GM18502 (cell line): Measurements from ENCODE around the gene TRPC3.
"Not testable (repeated sequence)": the region's sequence is repeated elsewhere in the genome, so short reads cannot be mapped to it uniquely, and the experiment has no call there.

Source experiments
- ATAC-seq: cut with Tn5 transposase; IDR thresholded peaks from one replicate; pipeline ENCODE4 v1.9.1; 2021; ENCODE audit warnings: mild to moderate bottlenecking; ENCODE audit not compliant: unreplicated experiment, poor library complexity

The TRPC3 gene

GRCh38 chr4:121950680-121951520, 960 bp downstream of the TRPC3 start:
- peak; percentile 30 for ATAC-seq

GRCh38 chr4:121950212-121950679, 1.6 kb downstream of the TRPC3 start:
- ATAC-seq = peak; percentile 89

DNA sequence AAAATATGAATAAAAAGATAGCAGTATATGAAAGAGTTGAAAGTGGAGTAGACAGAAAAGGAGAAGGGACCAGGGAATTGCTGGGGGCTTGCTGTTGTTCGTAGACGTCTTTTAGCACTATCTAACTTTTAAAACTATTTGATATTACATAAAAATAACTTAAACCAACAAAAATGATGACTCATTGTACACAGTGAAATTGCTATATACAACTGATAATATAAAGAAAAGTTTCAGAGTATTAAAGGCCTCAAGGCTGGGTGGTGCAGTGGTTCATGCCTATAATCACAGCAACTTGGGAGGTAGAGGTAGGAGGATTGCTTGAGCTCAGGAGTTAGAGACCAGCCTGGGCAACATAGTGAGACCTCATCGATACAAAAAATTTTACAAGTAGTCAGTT, 5.2 kb downstream of the TRPC3 start:
- no peak for ATAC-seq

- peak; percentile 76 for ATAC-seq
Observed at GRCh38 chr4:121943941-121944340, 7.9 kb downstream of the TRPC3 start.

DNA sequence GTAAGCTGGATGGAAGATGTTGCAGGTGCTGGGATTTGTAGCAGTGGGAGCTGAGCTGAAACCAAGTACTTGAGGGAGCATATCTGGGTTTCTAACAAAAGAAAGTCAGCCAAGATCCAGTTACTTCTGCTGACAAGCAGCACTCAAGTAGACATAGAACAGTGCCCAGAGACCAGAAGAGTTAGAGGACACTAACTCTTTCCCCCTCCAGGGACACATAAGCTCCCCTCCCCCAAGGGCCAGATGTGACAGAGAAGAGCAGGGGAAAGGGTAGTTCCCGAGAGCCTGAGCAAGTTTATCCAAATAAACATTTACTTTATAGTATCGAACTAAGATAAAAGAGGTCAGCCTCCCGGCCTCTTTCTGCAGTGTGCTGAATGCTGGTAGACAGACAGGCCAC, 12.2 kb downstream of the TRPC3 start:
- ATAC-seq = no peak

- no peak for ATAC-seq
Observed at GRCh38 chr4:121938282-121939092, 13.4 kb downstream of the TRPC3 start.

- ATAC-seq = no peak
Observed at GRCh38 chr4:121936101-121936500, 15.8 kb downstream of the TRPC3 start.

DNA sequence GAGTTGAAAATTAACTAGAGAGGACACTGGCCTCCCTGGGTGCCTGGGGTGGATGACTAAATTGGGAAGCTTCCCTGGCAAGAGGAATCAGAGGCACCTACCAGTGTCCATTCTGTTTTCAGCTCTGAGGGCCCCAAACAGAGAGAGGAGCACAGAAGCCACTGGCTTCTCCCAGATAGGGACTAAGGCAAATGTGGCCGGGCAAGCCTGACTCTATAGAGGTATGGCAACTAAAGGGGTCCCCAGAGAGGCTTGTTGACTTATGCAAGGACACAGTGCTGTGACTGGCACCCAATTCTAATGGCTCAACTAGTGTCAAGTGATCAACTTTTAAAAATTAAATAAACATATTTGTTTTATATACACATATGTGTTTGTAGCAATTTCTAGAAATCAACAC, 17.2 kb downstream of the TRPC3 start:
- no peak for ATAC-seq

DNA sequence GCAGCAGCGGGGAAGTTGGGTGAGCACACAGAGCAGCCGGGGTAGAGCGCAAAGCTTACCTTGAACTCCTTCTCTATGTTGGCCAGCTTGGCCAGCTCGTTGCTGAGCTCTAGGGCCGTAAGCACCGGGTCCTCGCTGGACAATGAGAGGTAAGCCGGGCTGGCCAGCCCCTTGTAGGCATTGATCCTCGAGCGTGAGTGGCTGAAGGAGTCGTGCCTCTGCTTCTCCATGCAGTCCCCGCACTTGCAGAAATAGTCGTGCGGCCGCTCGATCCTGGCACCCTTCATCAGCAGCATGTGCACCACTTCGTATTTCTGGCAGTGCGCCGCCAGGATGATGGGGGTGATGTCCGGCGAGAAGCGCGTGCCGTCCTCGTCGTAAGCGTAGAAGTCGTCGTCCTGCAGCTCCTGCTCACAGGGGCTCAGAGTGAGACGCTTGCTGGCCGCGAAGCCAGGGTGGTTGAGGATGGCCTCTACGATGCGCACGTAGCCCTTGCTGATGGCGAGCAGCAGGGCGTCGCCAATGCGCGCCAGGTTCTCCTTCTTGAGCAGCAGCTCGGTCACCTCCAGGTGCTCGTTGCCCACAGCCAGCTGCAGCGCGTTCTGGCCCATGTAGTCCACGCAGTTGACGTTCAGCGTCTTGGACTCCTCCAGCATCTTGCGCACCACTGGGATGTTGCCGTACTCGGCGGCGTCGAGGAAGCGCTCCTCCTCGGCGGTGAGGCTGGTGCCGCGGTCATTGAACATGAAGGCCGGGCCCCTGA, 19.5 kb downstream of the TRPC3 start:
- ATAC-seq = no peak

GRCh38 chr4:121930304-121930703, 21.6 kb downstream of the TRPC3 start:
- no peak for ATAC-seq

DNA sequence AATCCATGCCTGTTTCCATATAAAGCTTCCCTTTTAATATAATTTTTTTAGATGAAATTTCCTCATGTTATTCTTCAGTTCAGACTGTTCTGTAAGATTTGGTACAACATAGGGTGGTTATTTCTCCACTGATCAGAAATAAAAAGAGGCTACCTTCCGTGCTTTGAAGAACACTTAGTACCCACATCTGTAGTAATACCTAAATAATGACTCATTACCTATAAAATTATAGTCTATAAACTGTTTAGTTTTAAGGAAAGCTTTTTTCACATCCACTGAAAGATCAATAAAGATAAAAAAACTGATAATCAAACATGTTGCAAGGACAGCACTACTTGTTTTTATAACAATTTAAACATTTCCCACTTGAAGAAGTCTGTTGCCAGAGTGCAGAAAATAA, 23.9 kb downstream of the TRPC3 start:
- ATAC-seq = no peak

DNA sequence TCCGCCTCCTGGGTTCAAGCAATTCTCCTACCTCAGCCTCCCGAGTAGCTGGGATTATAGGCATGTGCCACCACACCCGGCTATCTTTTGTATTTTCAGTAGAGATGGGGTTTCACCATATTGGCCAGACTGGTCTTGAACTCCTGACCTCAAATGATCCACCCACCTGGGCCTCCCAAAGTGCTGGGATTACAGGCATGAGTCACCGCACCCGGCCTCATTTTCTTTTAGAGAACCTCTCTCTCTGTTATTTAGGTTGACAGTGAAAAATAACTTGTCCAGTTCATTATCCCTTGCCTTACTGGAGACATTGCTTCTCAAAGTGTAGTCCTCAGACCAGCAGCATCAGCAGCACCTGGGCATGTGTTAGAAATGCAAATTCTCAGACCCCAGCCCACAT, 25.4 kb downstream of the TRPC3 start:
- ATAC-seq = not testable (repeated sequence)

DNA sequence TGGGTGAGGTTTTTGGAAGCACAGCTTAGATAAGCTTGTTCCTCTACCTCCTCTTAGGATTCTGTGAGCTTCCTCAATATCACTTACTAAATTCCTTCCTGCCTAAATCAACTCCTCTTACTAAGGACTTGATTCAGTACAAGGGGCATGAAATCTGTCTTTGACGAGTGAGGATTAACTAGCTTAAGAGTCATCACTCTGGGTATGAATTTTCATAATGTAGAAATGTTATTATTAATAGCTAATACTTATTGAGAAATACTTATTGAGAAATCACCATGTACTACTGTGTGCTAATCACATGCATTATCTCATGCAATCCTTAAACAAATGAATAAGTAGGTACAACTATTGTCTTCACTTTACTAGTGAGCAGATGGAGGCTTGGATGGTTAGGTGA, 28.6 kb downstream of the TRPC3 start:
- no peak for ATAC-seq

GRCh38 chr4:121913667-121914066, 38.2 kb downstream of the TRPC3 start:
- ATAC-seq = no peak

- ATAC-seq = no peak
Observed at GRCh38 chr4:121908346-121908745, 43.5 kb downstream of the TRPC3 start.

- peak; percentile 95 for ATAC-seq
Observed at GRCh38 chr4:121900132-121900983, 51.5 kb downstream of the TRPC3 start.

- no peak for ATAC-seq
Observed at GRCh38 chr4:121898150-121898549, 53.7 kb downstream of the TRPC3 start.

DNA sequence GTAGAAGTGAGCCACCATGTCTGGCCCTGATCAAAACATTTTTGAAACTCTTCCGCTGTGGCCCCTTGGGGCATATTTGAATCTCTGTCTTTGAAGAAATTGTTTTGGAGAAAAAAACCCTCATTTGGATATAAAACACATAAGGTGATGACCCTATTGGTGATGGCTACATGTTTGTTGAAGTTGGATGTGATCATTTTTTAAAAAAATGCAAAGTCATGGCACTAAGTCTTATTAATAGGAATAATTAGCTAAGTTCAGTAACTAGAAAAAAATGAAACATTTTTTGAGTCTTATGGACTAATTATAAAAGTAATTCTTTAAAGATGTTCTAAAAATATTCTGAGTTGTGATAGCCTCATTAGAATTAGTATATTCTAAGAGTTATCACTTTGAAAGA, 63.7 kb downstream of the TRPC3 start:
- ATAC-seq = no peak

- no peak for ATAC-seq
Observed at GRCh38 chr4:121885115-121885514, 66.7 kb downstream of the TRPC3 start.

GRCh38 chr4:121881158-121881557, 70.7 kb downstream of the TRPC3 start:
- ATAC-seq = no peak
